Body of pancreas (tissue), 4 donors: ENCODE data around the gene GRAMD4. TPM values are rescaled to one million over a fixed set of nuclear protein-coding genes. Genes with fewer than 3 reads are reported as not detected.

Experiments used
- ATAC-seq: fragments of 150-250 bp; one replicate; pipeline ENCODE4 v1.9.1; 2016
- DNase-seq, 4 donors: peaks; one replicate each; pipeline ENCODE4 v3.0.0-alpha.2; 2019
- H3K27ac ChIP-seq, 4 donors: fragments of 200-600 bp; sonication (generic); 1 replicate in 3 of 4; 2 replicates in 1 of 4; pipeline versions ENCODE4 v1.5.1 to v1.6.1; 2016 to 2019; ENCODE audit warnings: mild to moderate bottlenecking in 1 of 4, mixed read lengths in 1 of 4, moderate library complexity in 1 of 4
- H3K27me3 ChIP-seq, 2 donors: fragments of 200-600 bp; sonication (generic); one replicate each; pipeline ENCODE4 v1.6.0; 2016; ENCODE audit warnings: mild to moderate bottlenecking in 1 of 2
- H3K36me3 ChIP-seq, 2 donors: fragments of 200-600 bp; sonication (generic); replicated peaks in 1 of 2; 2 replicates each; pipeline ENCODE4 v1.5.1; 2016; ENCODE audit warnings: low read depth in 2 of 2; ENCODE audit not compliant: insufficient read depth in 1 of 2
- H3K4me1 ChIP-seq: fragments of 200-600 bp; sonication (generic); one replicate; pipeline ENCODE4 v1.6.0; 2016
- H3K4me3 ChIP-seq, 2 donors: fragments of 200-600 bp; sonication (generic); 1 replicate in 1 of 2; 2 replicates in 1 of 2; pipeline ENCODE4 v1.5.1; 2016 to 2019
- H3K9me3 ChIP-seq, 3 donors: fragments of 200-600 bp; sonication (generic); 1 replicate in 2 of 3; 2 replicates in 1 of 3; pipeline ENCODE4 v1.5.1; 2016
- POLR2A ChIP-seq, 3 donors: fragments of 450-650 bp; IDR thresholded peaks; one replicate each; pipeline ENCODE4 v1.6.1; 2016; ENCODE audit warnings: antibody characterized with exemption in 3 of 3, mild to moderate bottlenecking in 2 of 3
- WGBS, 2 donors: methylation state at CpG; one replicate each; pipeline ENCODE4 v1.1.5; 2017; 5-methylcytosine and 5-hydroxymethylcytosine counted together
- intact Hi-C: fragments of 100-400 bp; cut with DNase I; formaldehyde crosslinking; loops from one replicate; pipeline ENCODE4 v1.15.1; 2023
- total RNA-seq, 2 donors: library from RNA; depleted of rRNA; stranded (reverse); fragments of >200 nt; gene quantifications; one replicate each; pipeline ENCODE4 v1.1.0, GENCODE V29; 2016
- TF ChIP-seq, protein P1 (sequence below), 7 experiments: fragments of 450-650 bp in 4 of 7; fragments of 200-600 bp in 3 of 7; sonication (generic) in 3 of 7; IDR thresholded peaks; one replicate each; pipeline ENCODE4 v1.5.1; 2016 to 2019; ENCODE audit warnings: antibody characterized with exemption in 7 of 7

GRAMD4 gene
- total RNA-seq, 2 donors from 2014 or later: 29.3 to 62.3 TPM

DNA sequence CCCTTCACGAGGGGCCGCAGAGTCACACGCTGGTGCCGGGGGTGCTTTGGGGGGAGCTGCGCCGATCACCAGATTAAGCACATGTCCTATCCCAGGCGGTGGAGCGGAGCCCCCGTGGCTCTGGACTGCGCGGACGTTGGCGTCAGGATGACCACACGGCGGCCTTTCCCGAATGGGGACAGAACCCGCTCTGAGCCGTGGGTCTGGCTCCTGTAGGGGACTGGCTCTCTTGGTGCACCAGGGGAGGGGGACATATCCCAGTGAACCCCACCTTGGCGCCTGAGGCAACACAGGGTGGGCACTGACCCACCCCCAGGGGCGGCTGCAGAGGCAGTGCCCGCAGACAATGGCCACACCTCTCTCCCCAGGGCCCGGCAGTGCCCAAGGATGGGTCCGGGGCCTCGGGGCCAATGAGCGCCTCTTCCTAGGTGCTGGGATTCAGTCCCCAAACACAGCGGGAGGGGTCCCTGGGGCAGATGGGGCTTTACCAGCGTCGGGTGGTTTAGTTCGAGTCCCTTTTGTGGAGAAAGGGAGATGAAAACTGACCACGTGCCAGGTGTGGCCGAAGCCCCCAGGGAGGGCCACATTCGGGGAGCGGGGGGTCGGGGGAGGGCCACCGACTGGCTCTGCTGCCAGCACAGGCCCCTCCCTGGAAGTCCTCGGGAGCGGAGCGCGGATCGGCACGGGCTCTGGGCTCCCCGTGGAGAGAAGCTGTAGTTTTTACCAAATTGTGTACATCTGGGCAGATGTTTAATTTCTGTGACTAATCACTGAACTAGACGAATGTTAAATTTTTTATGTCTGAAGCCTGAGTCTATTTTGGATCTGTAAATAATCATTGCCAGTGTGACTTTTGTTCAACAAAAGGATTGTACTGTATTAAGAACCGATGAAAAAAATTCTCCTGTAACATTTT is 58.9 kb downstream of the GRAMD4 start:
- intact Hi-C loops: no loop called here
- DNase-seq (no peak), ATAC-seq (no peak)
- no peak overlapping the region for H3K27ac ChIP-seq
- no peaks in the 10 kb centered on the region for H3K36me3 ChIP-seq
- WGBS, 2 donors: 91 to 93% methylated on average over 25 to 44 of the region's 44 CpGs
- no peaks in the 10 kb centered on the region for H3K27me3 ChIP-seq
- no peak for TF ChIP-seq POLR2A (IDR thresholded peaks at IDR 0.05)
- TF ChIP-seq, protein P1, sequence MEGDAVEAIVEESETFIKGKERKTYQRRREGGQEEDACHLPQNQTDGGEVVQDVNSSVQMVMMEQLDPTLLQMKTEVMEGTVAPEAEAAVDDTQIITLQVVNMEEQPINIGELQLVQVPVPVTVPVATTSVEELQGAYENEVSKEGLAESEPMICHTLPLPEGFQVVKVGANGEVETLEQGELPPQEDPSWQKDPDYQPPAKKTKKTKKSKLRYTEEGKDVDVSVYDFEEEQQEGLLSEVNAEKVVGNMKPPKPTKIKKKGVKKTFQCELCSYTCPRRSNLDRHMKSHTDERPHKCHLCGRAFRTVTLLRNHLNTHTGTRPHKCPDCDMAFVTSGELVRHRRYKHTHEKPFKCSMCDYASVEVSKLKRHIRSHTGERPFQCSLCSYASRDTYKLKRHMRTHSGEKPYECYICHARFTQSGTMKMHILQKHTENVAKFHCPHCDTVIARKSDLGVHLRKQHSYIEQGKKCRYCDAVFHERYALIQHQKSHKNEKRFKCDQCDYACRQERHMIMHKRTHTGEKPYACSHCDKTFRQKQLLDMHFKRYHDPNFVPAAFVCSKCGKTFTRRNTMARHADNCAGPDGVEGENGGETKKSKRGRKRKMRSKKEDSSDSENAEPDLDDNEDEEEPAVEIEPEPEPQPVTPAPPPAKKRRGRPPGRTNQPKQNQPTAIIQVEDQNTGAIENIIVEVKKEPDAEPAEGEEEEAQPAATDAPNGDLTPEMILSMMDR (IDR thresholded peaks at IDR 0.05): no peak
- H3K4me1 ChIP-seq: no peaks in the 10 kb centered on the region
- no peaks in the 10 kb centered on the region for H3K9me3 ChIP-seq
- no peak overlapping the region for H3K4me3 ChIP-seq

DNA sequence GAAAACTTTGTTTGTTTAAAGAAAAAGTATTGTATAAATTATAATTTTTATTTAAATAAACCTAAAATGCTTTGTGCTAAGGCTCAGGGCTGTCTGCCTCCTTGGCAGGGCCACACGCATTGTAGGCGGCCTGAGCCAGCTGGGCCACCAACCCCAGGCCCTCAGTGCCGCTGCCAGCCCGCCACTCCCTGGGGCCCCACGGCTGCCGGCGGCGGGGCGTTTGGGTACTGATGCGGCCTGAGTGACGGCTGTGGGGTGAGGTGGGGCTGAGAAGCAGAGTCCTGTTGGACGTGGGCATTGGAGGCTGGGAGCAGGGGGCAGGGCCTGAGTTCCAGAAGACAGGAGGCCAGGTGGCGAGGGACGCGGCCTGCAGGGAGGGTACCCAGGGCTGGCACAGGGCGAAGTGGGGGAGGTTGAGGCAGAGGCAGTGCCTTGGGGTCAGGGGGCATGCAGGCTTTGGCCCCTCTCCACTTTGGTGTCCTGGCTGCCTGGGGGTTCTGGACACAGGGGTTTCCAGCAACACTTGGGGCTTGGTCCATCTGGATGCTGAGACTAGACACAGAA is 59.6 kb downstream of the GRAMD4 start:
- no peak overlapping the region for H3K27ac ChIP-seq
- H3K9me3 ChIP-seq: no peaks in the 10 kb centered on the region
- 83 to 90% methylated on average over 13 to 14 of the region's 16 CpGs for WGBS, 2 donors
- no peaks in the 10 kb centered on the region for H3K27me3 ChIP-seq
- intact Hi-C loops: no loop called here
- DNase-seq (no peak), ATAC-seq (no peak)
- H3K4me1 ChIP-seq: peaks cover 3% of the 10 kb centered on the region
- TF ChIP-seq POLR2A (IDR thresholded peaks at IDR 0.05): no peak
- TF ChIP-seq, protein P1 (IDR thresholded peaks at IDR 0.05): no peak
- no peaks in the 10 kb centered on the region for H3K36me3 ChIP-seq
- H3K4me3 ChIP-seq: no peak overlapping the region

DNA sequence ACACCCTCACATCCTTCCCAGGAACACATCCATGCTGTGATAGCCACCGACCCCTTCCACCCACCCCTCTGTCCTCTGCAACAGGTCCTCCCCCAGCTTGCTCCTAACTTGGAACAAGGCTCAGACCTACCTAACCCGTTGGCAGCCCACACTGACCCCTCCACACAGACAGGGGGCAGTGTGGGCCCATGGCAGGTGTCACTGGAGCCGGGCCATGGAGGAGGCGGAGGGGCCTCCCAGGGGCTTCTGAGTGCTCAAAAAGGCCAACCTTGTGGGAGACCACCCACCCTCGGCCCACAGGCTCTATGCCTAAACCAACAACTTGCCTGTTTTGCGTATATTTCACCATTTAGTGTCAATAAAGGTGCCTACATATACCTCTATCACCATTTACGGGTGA is 60.8 kb downstream of the GRAMD4 start:
- H3K4me3 ChIP-seq: no peak overlapping the region
- intact Hi-C loops: no loop called here
- TF ChIP-seq POLR2A (IDR thresholded peaks at IDR 0.05): no peak
- TF ChIP-seq, protein P1 (IDR thresholded peaks at IDR 0.05): peak in 5 of 7 experiments; percentile 6 to 46 (median 28)
- DNase-seq: peak in 1 of 4 donors; percentile 39
- no peaks in the 10 kb centered on the region for H3K36me3 ChIP-seq
- 67 to 68% methylated on average over 5 to 7 of the region's 7 CpGs for WGBS, 2 donors
- no peak overlapping the region for H3K27ac ChIP-seq
- H3K9me3 ChIP-seq: no peaks in the 10 kb centered on the region
- no peaks in the 10 kb centered on the region for H3K27me3 ChIP-seq
- H3K4me1 ChIP-seq: peaks cover 15% of the 10 kb centered on the region
- ATAC-seq: no peak

DNA sequence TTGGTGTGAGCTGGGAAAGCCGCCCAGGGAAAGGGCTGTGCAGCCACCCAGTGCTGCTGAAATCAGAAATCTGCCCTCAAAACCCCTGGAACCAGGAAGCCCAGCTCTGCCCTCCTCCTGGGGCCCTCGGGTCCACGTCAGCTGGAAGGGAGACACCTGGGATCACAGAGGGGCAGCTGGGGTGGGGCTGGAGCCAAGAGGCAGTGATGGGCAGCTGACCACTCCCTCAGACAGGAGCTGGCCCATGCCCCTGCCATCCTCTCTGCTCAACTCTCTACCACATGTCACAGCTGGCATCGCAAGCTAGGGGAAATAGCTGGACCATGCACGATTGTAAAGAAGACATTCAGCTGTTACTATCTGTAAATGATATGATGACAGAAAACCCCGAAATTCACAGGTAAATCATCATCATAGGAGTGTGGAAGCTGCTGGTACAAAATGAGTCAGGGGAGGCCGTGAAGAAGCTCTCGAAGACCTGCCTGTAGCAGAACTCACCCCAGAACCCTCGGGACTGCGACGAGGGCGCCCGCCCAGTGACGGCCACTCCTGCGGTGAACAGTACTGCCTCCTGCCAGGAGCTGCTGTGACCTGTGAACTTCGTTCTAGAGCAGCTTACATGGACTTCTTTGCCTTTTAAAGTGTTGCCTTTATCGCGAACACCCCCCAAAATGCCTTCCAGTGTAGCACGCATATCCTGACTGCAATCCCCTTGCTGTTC is 62.0 kb downstream of the GRAMD4 start:
- no peak for DNase-seq
- intact Hi-C loops: no loop called here
- Histone ChIP-seq H3K9me3 (no peaks in the 10 kb centered on the region), H3K4me3 (no peak overlapping the region), H3K4me1 (peaks cover 23% of the 10 kb centered on the region), H3K36me3 (no peaks in the 10 kb centered on the region), H3K27me3 (no peaks in the 10 kb centered on the region), H3K27ac (no peak overlapping the region)
- TF ChIP-seq POLR2A (IDR thresholded peaks at IDR 0.05): no peak
- TF ChIP-seq, protein P1 (IDR thresholded peaks at IDR 0.05): no peak
- no peak for ATAC-seq
- WGBS, 2 donors: 87 to 93% methylated on average over 15 to 19 of the region's 19 CpGs
